ENCODE data around the gene SERPIND1. TPM values are rescaled to one million over a fixed set of nuclear protein-coding genes. Genes with fewer than 3 reads are reported as not detected.
"Not testable (repeated sequence)": the region's sequence is repeated elsewhere in the genome, so short reads cannot be mapped to it uniquely, and the experiment has no call there.

The SERPIND1 gene
- total RNA-seq, 4 donors from 2014 or later = 0.46 to 0.83 (median 0.50) TPM; not detected in 1

DNA sequence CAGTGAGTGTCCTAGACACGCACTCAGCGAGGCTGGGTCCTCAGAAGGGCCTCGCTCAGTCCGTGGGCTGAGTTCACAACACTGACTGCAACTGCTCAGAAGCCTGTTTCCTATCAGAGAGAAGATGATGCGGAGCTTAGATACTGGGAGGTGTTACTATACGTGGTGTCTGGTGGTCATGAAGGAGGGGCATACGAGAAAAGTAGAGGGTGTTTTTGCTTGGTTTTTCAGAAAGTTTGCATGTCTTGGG is 9.5 kb upstream of the SERPIND1 start:
- TF ChIP-seq EP300 (IDR thresholded peaks at IDR 0.05) = no peak
- TF ChIP-seq, protein P1, sequence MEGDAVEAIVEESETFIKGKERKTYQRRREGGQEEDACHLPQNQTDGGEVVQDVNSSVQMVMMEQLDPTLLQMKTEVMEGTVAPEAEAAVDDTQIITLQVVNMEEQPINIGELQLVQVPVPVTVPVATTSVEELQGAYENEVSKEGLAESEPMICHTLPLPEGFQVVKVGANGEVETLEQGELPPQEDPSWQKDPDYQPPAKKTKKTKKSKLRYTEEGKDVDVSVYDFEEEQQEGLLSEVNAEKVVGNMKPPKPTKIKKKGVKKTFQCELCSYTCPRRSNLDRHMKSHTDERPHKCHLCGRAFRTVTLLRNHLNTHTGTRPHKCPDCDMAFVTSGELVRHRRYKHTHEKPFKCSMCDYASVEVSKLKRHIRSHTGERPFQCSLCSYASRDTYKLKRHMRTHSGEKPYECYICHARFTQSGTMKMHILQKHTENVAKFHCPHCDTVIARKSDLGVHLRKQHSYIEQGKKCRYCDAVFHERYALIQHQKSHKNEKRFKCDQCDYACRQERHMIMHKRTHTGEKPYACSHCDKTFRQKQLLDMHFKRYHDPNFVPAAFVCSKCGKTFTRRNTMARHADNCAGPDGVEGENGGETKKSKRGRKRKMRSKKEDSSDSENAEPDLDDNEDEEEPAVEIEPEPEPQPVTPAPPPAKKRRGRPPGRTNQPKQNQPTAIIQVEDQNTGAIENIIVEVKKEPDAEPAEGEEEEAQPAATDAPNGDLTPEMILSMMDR (IDR thresholded peaks at IDR 0.05) = no peak
- TF ChIP-seq POLR2A (IDR thresholded peaks at IDR 0.05; ENCODE audit: low read depth) = no peak
- TF ChIP-seq POLR2AphosphoS5 (IDR thresholded peaks at IDR 0.05) = no peak
- no peak overlapping the region for H3K27ac ChIP-seq (replicated peaks in 1 of 4)
- H3K27me3 ChIP-seq = no peaks in the 10 kb centered on the region
- no peak overlapping the region for H3K4me3 ChIP-seq
- no peak for DNase-seq (ENCODE audit: extremely low spot score)
- intact Hi-C loops (cut with DNase I) = no loop called here
- H3K36me3 ChIP-seq = peaks cover 46 to 78% (median 69%) of the 10 kb centered on the region in 4 donors
- H3K9me3 ChIP-seq = no peaks in the 10 kb centered on the region
- WGBS = 87% methylated on average over 7 of the region's 7 CpGs
- no peaks in the 10 kb centered on the region for H3K4me1 ChIP-seq

DNA sequence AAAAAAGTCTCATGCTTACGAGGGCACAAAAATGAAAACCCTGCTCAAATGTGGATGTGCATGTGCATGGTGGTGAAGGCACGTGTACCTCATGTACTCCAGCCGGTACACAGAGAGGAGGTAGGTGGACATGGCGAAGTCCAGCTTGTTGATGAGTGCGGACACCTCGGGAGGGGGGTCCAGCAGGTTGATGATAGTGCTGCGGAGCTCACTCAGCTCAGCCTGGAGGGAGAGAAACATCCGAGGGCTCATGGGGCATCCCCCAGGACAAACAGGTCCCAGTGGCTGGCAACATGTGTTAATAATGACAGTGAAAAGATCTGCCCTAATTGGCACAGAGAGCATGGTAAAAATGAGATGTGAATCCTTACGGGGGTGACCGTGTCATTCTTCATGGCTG is 9.2 kb upstream of the SERPIND1 start:
- H3K4me1 ChIP-seq = no peaks in the 10 kb centered on the region
- H3K9me3 ChIP-seq = no peaks in the 10 kb centered on the region
- 95% methylated on average over 10 of the region's 10 CpGs for WGBS
- no peak overlapping the region for H3K4me3 ChIP-seq
- intact Hi-C loops (cut with DNase I) = no loop called here
- H3K36me3 ChIP-seq = peaks cover 46 to 78% (median 68%) of the 10 kb centered on the region in 4 donors
- TF ChIP-seq EP300 (IDR thresholded peaks at IDR 0.05) = no peak
- no peak for TF ChIP-seq POLR2AphosphoS5 (IDR thresholded peaks at IDR 0.05)
- TF ChIP-seq POLR2A (IDR thresholded peaks at IDR 0.05; ENCODE audit: low read depth) = no peak
- TF ChIP-seq, protein P1 (IDR thresholded peaks at IDR 0.05) = no peak
- H3K27me3 ChIP-seq = no peaks in the 10 kb centered on the region
- no peak overlapping the region for H3K27ac ChIP-seq (replicated peaks in 1 of 4)
- DNase-seq (ENCODE audit: extremely low spot score) = no peak

DNA sequence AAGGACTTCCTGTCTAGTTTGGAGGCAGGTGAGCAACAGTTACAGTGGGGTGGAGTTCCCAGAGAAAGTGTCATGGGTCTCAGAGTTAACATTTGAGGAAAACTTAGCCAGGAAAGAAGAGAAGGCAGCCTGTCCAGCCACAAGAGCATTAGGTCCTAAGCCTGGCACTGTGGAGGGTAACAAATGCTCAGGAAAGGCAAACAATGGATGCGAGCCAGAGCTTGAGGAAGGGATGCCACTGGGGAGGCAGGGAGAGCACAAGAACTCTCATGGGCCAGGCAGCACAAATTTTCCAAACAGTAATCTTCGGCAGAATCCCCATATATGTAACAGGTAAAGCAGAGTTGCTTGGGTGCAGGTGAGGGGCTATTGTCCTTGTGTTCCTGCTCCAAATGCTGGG is 8.0 kb upstream of the SERPIND1 start:
- no peak for DNase-seq (ENCODE audit: extremely low spot score)
- Histone ChIP-seq H3K4me3 (no peak overlapping the region), H3K27me3 (no peaks in the 10 kb centered on the region), H3K36me3 (peaks cover 44 to 73% (median 63%) of the 10 kb centered on the region in 4 donors), H3K27ac (replicated peaks in 1 of 4) (no peak overlapping the region), H3K9me3 (no peaks in the 10 kb centered on the region), H3K4me1 (no peaks in the 10 kb centered on the region)
- intact Hi-C loops (cut with DNase I) = no loop called here
- 85% methylated on average over 2 of the region's 2 CpGs for WGBS
- TF ChIP-seq EP300 (IDR thresholded peaks at IDR 0.05) = no peak
- no peak for TF ChIP-seq POLR2A (IDR thresholded peaks at IDR 0.05; ENCODE audit: low read depth)
- TF ChIP-seq POLR2AphosphoS5 (IDR thresholded peaks at IDR 0.05) = no peak
- TF ChIP-seq, protein P1 (IDR thresholded peaks at IDR 0.05) = no peak

DNA sequence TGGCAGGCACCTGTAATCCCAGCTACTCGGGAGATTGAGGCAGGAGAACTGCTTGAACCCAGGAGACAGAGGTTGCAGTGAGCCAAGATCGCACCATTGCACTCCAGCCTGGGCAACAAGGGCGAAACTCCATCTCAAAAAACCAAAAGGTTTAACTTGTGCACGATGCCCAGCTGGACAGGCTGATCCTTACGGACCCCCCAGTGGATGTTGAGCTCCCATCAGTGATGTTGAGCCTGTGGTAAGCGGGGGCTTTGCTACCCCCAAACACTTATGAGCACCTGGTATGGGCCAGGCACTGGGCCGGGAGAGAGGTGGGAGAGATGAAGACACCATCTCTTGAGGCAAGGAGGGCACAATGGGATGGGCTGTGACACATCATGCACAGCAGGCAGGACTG is 7.4 kb upstream of the SERPIND1 start:
- TF ChIP-seq POLR2A (IDR thresholded peaks at IDR 0.05; ENCODE audit: low read depth) (no peak), POLR2AphosphoS5 (IDR thresholded peaks at IDR 0.05) (no peak), EP300 (IDR thresholded peaks at IDR 0.05) (no peak)
- TF ChIP-seq, protein P1 (IDR thresholded peaks at IDR 0.05) = no peak
- Histone ChIP-seq H3K27ac (replicated peaks in 1 of 4) (no peak overlapping the region), H3K27me3 (no peaks in the 10 kb centered on the region), H3K36me3 (peaks cover 42 to 67% (median 58%) of the 10 kb centered on the region in 4 donors), H3K4me1 (no peaks in the 10 kb centered on the region), H3K4me3 (no peak overlapping the region), H3K9me3 (no peaks in the 10 kb centered on the region)
- intact Hi-C loops (cut with DNase I) = no loop called here
- no peak for DNase-seq (ENCODE audit: extremely low spot score)
- 95% methylated on average over 7 of the region's 7 CpGs for whole genome bisulfite sequencing

DNA sequence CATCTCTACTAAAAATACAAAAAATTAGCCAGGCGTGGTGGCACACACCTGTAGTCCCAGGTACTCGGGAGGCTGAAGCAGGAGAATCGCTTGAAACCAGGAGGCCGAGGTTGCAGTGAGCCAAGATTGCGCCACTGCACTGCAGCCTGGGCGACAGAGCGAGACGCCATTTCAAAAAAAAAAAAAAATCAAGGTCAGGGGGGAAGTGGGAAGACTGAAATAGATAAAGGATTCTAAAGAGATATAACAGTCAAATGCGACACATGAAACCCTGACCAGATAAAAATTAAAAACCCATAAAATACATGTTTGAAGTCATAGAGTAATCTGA is 4.5 kb upstream of the SERPIND1 start:
- intact Hi-C loops (cut with DNase I) = not testable (repeated sequence)
- 87% methylated on average over 9 of the region's 9 CpGs for WGBS

More for the DNA sequence above, 4.5 kb upstream of the SERPIND1 start:
- H3K9me3 ChIP-seq; H3K4me3 ChIP-seq; DNase-seq (ENCODE audit: extremely low spot score); H3K27me3 ChIP-seq; H3K27ac ChIP-seq (replicated peaks in 1 of 4); H3K4me1 ChIP-seq: not testable (repeated sequence)
- H3K36me3 ChIP-seq = peaks cover 19 to 51% (median 43%) of the 10 kb centered on the region in 4 donors

All from esophagus muscularis mucosa (tissue), 4 donors.